Lower leg skin (tissue), 4 donors: ENCODE measurements around the gene ATF7. TPM values are rescaled to one million over a fixed set of nuclear protein-coding genes. Genes with fewer than 3 reads are reported as not detected.

ENCODE experiments used
- DNase-seq, 2 donors: peaks; one replicate each; pipeline ENCODE4 v3.0.0-alpha.2; 2019; ENCODE audit warnings: low spot score in 2 of 2
- H3K4me3 ChIP-seq: fragments of 200-600 bp; sonication (generic); 2 replicates; pipeline ENCODE4 v1.5.1; 2017; ENCODE audit warnings: mild to moderate bottlenecking, low read depth; ENCODE audit not compliant: poor library complexity, severe bottlenecking
- CTCF ChIP-seq, 3 donors: fragments of 450-650 bp; IDR thresholded peaks; one replicate each; pipeline ENCODE4 v1.5.1; 2016; ENCODE audit warnings: antibody characterized with exemption in 3 of 3, mild to moderate bottlenecking in 3 of 3, moderate library complexity in 2 of 3
- POLR2A ChIP-seq, 2 donors: fragments of 450-650 bp; IDR thresholded peaks; one replicate each; pipeline ENCODE4 v1.6.1; 2016 to 2017; ENCODE audit warnings: antibody characterized with exemption in 2 of 2, mild to moderate bottlenecking in 1 of 2, moderate library complexity in 1 of 2
- WGBS, 2 donors: methylation state at CpG; one replicate each; pipeline ENCODE4 v1.1.5; 2018; 5-methylcytosine and 5-hydroxymethylcytosine counted together
- intact Hi-C: fragments of 100-400 bp; cut with DNase I; formaldehyde crosslinking; loops from one replicate; pipeline ENCODE4 v1.15.0; 2023; ENCODE audit warnings: low total_unique reads
- total RNA-seq, 4 donors: library from RNA; depleted of rRNA; stranded (reverse); fragments of >200 nt; gene quantifications; one replicate each; pipeline ENCODE4 v1.1.0, GENCODE V29; 2016

ATF7 gene
- total RNA-seq, 4 donors from 2014 or later = 25.1 to 34.4 (median 29.0) TPM

DNA sequence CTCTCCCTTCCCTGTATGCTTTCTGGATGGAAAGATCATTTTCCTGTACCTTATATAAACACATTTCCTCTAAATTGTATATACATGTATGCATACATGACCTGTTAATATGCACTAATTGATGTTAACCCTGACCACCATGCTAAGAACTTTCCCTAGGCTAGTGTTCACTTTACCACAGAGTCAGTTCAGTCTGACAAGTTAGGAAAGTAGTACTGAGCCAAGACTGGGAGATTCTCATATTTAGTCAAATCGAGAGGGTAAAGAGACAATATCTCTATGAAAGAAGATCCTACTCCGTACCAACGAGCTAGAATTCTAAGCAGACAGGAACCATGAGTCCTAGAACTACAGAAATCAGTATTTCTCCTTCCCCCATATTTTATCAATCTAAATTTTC lies 36.8 kb downstream of the ATF7 start:
- 89 to 91% methylated on average over 3 of the region's 3 CpGs for WGBS, 2 donors
- no peak for DNase-seq
- no peak overlapping the region for H3K4me3 ChIP-seq
- TF ChIP-seq CTCF (IDR thresholded peaks at IDR 0.05) (no peak), POLR2A (IDR thresholded peaks at IDR 0.05) (no peak)
- intact Hi-C loops = no loop called here

GRCh38 chr12:53588123-53588522 lies 38.1 kb downstream of the ATF7 start:
- intact Hi-C loops = no loop called here
- H3K4me3 ChIP-seq = no peak overlapping the region
- whole genome bisulfite sequencing, 2 donors = 99 to 100% methylated on average over 3 of the region's 3 CpGs
- TF ChIP-seq CTCF (IDR thresholded peaks at IDR 0.05) (no peak), POLR2A (IDR thresholded peaks at IDR 0.05) (no peak)
- DNase-seq = no peak

- intact Hi-C loops = no loop called here
- no peak for TF ChIP-seq POLR2A (IDR thresholded peaks at IDR 0.05)
- TF ChIP-seq CTCF (IDR thresholded peaks at IDR 0.05) = no peak
- H3K4me3 ChIP-seq = no peak overlapping the region
- no peak for DNase-seq
- WGBS, 2 donors = 88 to 93% methylated on average over 8 of the region's 8 CpGs
These were observed 39.4 kb downstream of the ATF7 start for GRCh38 chr12:53586745-53587144.

DNA sequence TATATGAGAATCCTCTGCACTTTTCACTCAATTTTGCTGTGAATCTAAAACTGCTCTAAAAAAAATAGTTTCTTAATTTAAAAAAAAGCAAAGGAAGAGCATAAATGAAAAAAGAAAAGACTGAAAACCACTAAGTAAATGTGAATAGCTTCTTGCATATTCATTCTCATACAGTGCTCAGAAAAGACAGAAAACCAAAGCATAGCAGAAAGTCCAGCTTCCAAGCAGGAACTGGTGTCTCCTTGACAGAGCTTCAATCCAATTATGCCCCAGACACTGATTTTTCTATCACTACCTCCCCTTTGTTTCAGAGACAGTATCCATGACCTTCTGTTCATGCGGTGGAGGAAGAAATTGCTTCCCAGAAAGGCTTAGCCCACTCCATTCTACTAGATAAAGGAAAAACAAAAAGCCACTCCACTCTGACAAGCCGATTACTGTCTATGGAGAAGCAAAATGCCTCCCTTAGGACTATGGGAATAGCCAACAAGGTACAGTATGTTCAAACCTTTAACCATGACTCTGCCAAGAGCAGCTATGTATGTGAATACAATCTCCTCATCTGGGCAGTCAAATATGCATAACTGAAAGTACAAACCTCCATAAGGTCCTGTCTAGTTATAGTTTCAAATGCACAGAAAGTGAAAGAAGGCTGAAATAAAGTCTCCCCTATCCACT lies 40.6 kb downstream of the ATF7 start:
- TF ChIP-seq CTCF (IDR thresholded peaks at IDR 0.05) (no peak), POLR2A (IDR thresholded peaks at IDR 0.05) (no peak)
- 73 to 82% methylated on average over 2 of the region's 2 CpGs for WGBS, 2 donors
- no peak overlapping the region for H3K4me3 ChIP-seq
- intact Hi-C loops = no loop called here
- DNase-seq = no peak

DNA sequence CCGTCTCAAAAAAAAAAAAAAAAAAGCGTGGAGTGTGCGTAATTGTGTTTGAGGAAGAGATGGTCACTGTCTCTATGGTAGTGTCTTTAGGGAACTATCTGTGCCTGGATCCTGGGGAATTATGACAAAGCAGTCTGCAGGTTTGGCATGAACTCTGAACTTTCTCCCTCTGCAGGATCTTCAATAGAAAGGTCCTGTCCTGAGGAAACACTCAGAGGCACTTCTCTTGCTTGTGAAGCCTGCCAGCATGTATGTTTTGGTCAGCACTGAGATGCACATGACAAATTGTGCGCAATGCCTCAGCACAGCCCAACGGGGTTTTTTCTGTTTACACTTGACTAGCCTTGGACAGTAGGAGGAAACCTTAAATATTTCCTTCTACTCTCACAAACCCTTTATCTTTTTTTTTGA lies 46.6 kb downstream of the ATF7 start:
- TF ChIP-seq POLR2A (IDR thresholded peaks at IDR 0.05) = no peak
- TF ChIP-seq CTCF (IDR thresholded peaks at IDR 0.05) = no peak
- DNase-seq = no peak
- no peak overlapping the region for H3K4me3 ChIP-seq
- intact Hi-C loops = no loop called here
- 79 to 84% methylated on average over 5 of the region's 5 CpGs for WGBS, 2 donors

- DNase-seq = no peak
- TF ChIP-seq CTCF (IDR thresholded peaks at IDR 0.05) (no peak), POLR2A (IDR thresholded peaks at IDR 0.05) (no peak)
- intact Hi-C loops = no loop called here
- WGBS, 2 donors = 74 to 86% methylated on average over 5 of the region's 5 CpGs
- H3K4me3 ChIP-seq = no peak overlapping the region
These were observed 47.4 kb downstream of the ATF7 start for GRCh38 chr12:53578783-53579182.
